GM19023 (cell line): ENCODE results near the gene UBE2J1.

ENCODE experiments used
- ATAC-seq: cut with Tn5 transposase; IDR thresholded peaks from one replicate; pipeline ENCODE4 v1.9.1; 2021; ENCODE audit warnings: mild to moderate bottlenecking, moderate library complexity; ENCODE audit not compliant: unreplicated experiment

The UBE2J1 gene

GRCh38 chr6:89291256-89291819, 61.2 kb downstream of the UBE2J1 start:
- no peak for ATAC-seq

GRCh38 chr6:89290401-89291155, 61.9 kb downstream of the UBE2J1 start:
- no peak for ATAC-seq

- ATAC-seq: no peak
Observed at GRCh38 chr6:89289710-89290109, 62.8 kb downstream of the UBE2J1 start.

GRCh38 chr6:89287351-89288028, 65.0 kb downstream of the UBE2J1 start:
- no peak for ATAC-seq

- no peak for ATAC-seq
Observed at GRCh38 chr6:89286516-89286915, 66.0 kb downstream of the UBE2J1 start.

GRCh38 chr6:89284963-89285735, 67.4 kb downstream of the UBE2J1 start:
- no peak for ATAC-seq

GRCh38 chr6:89284081-89284480, 68.4 kb downstream of the UBE2J1 start:
- ATAC-seq: no peak

- no peak for ATAC-seq
Observed at GRCh38 chr6:89282749-89283148, 69.8 kb downstream of the UBE2J1 start.

GRCh38 chr6:89281779-89282246, 70.7 kb downstream of the UBE2J1 start:
- ATAC-seq: peak; percentile 96

- no peak for ATAC-seq
Observed at GRCh38 chr6:89278956-89279355, 73.6 kb downstream of the UBE2J1 start.
